ENCODE measurements around the gene GRAMD1B.

GRAMD1B gene

DNA sequence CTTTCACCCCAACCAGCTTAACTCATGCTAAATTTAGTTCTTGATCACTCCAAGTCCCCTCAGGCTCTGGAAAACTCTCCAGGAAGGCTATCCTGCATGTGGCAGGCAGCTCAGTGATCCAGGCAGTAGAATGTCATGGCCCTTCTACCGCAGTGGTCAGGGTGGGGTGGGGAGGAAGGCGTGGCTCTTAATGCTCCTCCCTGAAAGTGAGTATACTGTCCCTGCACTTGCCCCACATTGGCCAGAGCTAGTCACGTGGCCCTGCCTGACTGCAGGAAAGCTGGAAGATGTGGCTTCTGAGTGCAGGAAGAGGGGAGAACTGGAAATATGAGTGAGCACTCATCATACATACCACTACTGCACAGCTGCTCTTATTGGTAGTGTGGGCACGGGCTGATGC is 102.1 kb downstream of the GRAMD1B start:
- DNase-seq (ENCODE audit: low read depth) = no peak

DNA sequence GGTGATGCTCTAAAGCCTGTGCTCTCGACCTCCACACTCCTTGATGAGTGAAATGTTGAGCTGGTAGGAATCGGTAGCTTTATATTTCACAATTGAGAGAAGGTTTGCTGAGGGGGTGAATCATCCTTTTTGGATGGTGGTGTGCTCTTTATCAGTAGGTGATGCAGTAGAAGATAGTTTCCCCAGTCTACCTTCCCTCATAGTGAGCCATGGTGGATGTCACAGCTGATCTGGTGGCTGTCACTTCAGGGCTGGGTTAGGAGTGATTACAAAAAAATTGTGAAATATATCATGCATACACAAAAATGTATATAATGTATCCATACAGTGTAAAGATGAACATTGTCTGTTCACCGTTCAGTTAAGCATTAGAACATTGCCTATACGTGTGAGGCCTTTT is 105.3 kb downstream of the GRAMD1B start:
- no peak for DNase-seq (ENCODE audit: low read depth)

DNA sequence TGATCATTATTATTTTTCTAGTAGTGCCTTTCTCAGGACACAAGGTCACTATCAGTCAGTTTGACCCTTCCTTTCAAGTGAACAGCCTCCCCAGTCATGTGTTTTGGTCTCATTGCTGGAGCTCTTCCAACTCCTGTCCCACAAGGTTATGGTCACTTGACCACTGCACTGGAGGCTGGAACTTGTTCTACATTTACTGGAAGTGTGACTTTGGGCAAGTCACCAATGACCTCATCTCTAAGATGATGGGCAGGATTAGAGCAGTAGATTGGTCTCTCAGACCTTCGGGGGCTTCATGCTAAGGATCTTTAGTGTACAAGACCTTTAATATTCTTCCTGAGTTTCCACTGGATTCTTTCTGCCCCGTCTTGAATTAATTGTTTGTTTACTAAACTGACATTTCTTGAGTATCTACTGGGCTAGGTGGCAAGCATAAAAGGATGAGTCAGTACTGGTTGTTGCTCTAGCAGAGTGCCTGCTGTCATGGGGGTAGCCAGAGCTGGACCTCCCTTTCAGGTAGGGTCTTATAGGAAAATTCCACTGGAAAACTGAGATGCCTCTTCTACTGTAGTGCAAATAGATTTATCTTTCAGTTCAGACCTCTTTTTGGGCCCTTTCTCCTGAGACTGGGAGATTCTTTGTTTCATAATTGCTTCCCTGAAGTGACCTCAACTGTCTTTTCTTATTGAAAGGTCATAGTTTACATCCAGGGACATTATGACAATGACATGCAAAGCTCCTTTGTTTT is 106.8 kb downstream of the GRAMD1B start:
- no peak for DNase-seq (ENCODE audit: low read depth)

DNA sequence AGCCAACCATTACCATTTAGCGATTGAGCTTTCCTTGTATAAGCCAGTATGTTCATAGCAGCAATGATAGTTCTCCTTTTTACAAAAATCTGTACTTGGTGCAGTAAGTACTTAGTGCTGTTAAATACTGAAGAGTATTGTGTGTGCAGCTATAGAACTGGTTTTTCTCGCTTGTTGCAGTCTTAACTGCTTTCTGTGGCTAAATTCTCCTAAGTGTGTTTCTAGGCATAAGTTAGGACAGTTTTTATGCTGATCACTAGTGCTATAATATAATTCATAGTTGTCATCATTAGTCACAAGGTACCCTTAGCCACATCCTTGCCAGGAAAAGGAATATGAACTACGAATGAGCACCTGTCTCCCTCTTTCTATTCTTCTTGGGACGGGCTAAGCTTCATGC is 107.7 kb downstream of the GRAMD1B start:
- DNase-seq (ENCODE audit: low read depth) = no peak

DNA sequence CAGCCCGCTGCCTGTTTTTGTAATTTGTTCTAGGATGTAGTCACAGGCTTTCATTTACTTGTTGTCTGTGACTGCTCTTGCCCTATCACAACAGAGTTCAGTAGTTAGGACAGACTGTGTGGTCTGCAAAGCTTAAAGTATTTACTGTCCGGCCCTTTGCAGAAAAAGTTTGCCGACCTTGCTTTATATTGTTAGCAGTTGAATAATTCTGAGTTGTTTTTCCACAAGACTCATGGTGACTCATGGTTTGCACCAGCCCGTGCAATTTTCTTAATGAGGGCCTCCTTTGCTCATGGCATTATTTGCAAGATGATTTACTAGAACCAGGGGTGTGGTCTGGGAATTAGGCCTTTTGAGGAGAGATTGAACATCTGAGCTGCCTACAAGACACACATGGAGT is 113.7 kb downstream of the GRAMD1B start:
- no peak for DNase-seq (ENCODE audit: low read depth)

DNA sequence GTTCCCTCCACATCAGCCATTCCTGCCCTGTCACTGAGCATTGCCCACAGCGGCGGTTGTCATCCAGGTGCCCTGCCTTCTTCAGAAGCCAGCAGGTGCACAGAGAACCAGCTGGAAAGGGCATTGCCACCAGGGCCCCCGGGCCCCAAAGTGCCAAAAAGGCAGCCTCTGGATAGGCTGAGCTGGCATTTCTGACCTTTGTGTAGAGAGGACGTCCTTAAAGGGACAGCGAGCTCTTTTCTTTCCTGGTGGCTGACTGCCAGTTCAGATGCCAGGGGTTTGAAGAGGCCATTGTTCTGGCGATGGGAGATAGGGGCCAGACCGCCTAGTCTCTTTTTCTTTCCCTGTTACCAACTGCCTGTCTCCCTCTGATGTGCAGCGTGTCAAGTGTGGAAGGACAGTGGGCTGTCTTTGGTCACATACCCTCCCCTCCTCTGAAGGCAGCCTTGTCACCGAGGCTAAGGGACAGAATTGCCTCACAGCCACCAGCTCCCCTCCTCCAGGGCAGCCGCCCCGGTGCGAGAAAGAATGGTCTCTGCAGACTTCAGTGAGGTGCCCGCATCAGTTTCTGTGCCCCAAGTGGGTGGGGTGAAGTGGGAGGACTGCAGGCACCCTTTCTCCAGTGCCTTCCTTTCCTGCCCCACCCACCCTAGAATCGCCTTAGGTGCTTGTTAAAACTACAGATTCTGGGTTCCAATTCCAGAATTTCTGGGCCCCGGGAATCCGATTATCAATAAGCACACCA is 114.7 kb downstream of the GRAMD1B start:
- DNase-seq (ENCODE audit: low read depth) = no peak

DNA sequence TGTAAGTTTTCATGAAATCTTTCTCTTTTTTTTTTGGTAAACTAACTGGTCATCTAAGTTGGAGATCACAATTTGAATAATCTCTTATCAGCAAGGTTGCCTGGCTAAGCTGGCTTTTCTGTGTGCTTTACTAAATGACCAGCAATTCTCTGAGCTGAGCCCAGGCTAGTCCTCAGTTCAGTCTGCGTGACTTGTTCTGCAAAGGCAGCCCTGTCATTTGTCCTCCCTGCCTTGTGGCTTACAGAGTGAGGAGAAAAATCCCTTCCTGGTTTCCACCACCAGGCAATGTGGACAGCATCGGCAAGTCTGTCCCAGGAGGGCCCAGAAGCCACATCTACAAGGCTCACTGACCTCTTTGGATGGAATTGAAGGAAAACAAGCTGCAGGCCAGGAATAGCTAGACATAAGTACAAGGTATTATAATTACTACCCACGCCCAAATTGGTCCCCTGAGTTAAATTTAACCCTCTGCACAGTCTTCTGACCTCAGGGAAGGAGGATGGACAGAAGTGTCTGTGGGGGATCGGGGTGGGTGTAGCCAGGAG is 115.7 kb downstream of the GRAMD1B start:
- no peak for DNase-seq (ENCODE audit: low read depth)

DNA sequence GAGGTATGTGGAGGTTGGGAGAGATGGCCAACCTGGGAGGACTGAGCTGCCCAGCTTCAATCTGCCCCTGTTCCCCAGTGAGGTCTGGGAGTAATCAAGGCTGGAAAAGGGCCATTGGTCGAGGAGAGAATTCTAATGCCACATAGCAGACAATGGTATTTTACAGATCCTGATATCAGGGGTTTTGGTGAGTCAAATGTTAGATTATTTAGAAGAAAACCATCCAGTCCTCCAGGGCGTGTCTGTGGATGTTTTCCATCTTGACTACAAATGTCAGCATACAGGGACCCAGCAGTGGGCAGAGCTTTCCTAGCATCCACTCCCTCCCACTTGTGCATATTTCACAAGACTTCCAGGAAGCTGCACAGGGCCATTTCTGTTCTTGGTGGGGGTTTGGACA is 116.4 kb downstream of the GRAMD1B start:
- DNase-seq (ENCODE audit: low read depth) = no peak

DNA sequence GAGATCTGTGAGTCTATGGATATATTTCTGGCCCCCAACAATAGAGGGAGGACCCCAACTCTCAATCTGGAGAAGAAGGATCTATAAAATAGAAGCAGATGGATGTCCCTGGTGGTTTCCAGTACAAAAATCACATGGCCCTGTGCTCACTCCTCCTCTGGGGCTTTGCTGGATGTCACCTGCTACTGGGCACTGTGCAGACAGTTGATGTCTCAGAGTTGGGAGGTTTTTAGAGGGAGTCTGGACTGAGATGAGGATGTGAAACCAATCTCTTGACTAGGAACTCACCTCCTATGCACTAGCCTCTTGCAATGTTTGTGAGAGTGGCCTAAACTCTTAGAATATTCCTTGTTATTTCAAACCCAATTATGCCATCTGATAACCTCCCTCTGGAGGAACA is 117.1 kb downstream of the GRAMD1B start:
- no peak for DNase-seq (ENCODE audit: low read depth)

DNA sequence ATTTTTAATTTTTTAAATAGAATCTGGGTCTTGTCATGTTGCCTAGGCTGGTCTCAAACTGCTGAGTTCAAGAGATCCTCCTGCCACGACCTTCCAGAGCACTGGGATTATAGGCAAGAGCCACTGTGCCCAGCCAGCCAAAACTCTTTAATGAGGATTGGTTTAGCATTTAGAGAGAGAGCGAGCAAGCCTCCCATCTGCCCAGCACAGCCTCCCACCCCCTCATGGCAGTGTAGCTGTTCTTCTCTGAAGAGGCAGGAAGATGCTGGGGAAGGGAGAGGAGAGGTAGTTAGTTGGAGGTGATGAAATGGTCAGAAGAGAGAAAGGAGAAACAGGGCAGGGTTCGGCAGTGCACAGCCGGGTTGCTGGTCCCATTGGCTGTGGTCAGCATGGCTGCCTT is 118.7 kb downstream of the GRAMD1B start:
- no peak for DNase-seq (ENCODE audit: low read depth)

DNA sequence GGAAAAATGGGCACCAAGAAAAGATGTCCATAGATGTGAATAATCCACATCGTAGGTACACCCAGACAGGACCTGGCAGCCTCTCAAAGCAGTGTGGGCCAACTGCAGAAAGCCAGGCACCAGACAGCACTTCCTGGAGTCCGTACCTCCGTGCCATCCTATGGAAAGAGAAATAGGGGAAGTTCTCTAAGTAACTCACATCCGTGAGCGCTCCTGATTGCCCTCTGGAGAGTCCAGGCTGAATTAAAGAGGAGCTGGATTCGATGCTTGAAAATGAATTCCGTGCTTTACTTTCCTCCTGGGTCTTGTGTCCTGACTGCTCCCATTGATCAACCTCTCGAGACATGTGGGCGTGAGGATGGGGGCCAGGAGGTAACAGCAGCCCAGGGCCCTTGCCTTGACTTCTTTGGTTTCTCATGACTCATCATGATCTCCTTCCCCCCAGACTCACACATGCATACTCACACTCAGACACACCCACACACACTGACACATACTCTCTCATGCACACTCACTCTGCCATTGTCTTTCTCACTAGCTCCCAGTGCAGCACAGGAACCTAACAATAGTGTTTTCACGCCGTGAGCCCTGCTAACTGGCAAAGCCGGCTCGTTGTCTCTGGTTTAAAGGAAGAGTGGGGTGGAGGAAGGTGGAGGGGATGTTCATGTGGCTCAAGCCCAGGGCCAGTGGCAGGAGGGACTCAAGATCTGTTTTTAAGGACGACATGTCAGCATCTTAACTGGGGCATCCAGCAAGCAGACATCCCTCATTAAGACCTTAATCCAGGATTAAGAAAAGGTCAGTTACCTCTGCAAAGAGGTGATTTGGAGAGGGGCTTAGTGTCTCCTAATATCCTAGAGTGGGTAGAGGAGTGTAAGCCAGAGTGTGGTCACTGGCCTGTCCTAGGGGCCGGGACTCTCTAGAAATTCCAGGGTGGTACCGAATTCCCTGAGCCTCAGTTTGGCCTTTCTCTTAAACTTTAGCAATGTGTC is 120.2 kb downstream of the GRAMD1B start:
- DNase-seq (ENCODE audit: low read depth) = no peak

DNA sequence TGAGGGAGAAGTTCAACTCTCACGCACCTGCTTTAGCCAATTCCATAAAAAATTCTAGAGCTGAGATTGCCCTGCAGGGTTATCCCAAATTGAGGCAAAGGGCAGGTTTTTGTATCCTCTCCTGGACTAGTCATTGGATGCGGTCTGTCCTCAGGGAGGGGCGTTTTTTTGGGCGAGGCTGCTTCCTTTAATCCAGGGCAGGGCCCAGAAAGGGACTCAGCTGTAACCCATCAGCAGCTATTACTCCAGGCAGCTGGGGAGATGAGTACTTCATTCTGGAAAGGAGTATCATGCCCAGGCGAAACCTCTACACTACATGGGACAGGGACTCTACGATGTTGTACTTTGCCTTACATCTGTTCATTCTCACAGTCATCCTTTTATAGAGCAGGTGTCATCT is 121.0 kb downstream of the GRAMD1B start:
- no peak for DNase-seq (ENCODE audit: low read depth)

DNA sequence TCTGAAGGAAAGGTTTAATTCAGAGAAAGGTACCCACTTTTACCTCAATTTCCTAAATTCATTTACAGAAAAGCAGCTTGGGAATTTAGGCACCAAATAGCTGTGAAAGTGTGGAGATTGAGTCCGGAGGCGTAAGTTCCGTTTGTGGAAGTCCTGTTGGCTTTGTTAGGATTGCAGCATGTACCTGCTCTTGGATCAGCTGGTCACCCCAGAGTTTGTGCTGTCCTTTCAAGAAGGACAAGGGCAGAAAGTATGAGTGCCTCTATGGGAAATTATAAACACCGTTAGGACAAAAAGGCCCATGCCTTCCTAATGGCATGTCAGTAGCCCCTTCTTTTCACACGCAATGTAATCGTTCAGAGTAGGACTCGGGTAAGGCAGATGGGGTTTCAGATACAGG is 126.6 kb downstream of the GRAMD1B start:
- DNase-seq (ENCODE audit: low read depth) = no peak

DNA sequence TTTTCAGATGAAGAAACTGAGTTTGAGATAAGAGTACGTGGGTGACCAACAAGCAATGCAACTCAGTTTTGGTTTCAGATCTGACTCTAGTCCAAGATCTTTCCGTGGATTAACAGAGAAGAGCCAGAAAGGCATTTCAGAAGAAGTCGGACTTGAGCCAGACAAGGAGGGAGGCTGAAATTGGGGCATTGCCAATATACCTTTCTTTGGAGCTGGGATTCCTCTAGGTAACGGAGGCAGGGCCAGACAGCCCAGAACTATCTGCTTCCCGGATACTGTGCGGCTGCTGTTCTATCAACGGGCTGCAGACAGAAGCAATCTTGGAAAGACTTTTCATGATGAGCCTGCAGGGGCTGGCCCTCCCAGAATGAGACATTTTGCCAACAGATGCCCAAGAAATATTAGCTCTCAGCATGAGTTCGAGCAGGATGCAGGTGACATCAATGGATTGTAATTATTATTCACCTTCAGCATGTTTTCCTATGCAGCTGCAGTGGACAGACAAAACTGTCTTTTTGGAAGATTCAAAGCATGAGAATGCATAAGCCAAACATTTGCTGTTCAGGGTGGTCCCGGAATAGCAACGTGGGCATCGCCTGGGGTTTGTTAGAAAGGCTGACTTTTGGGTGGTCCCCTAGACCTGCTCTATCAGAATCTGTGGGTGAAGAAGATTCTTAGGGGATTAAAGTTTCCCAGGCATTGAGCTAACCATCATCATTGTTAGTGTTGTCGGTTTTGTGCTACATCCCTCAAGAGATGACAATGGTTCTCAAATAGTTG is 128.7 kb downstream of the GRAMD1B start:
- no peak for DNase-seq (ENCODE audit: low read depth)

DNA sequence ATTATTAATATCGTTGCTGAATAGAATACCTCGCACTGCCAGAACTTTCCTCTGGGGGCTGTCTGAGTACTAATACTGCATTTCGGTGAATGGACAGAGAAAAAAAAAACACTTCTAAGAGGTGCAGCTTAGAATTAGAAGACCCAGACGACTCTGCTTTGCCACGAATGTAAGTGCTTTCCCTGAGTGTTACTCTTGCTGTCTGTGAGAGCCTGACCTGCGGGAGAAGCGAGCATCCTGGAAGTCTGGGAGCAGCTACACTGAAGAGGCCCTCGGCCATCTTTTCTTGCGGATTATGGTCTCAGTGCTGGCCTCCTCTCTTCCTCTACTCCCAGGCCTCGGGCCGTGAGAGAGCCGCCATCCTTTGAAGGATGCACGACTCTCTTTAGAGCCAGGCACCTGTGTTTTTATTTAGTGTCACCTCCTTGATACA is 129.5 kb downstream of the GRAMD1B start:
- no peak for DNase-seq (ENCODE audit: low read depth)

DNA sequence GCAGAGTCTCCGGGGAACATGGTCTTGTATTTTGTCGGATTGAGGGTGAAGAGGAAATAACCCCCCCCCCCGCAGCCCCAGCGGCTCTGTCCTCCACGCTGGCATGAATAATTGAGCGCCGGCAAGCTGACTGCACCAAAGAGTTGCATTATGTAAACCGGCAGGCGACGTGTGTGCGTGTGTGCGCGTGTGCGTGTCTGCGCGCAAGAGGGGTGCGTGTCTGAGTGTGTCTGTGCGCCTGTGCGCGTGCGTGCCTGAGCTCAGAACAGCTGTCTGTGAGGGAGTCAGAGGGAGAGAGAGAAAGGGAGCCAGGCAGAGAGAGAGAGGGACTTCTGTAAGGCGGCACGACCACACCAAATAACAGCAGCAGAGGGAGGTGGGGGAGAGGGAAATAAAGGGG is 129.9 kb downstream of the GRAMD1B start:
- DNase-seq (ENCODE audit: low read depth) = no peak

DNA sequence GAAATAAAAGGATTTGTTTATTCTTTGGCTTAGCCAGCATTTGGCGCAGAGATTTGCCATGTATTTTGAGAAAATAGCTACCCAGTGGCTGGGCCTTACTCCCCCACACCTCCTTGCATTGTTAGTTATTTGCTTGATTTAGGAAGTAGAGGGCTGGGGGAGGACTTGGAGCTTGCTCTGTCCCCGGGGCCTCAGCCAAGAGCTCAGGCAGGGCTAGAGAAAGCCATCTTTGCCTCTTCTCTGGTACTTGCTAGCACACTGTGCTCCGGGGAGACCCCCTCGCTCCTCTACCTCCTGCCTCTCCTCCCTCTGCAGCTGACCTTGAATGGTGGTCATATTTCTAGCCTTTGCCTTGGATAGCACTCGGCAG is 131.3 kb downstream of the GRAMD1B start:
- no peak for DNase-seq (ENCODE audit: low read depth)

DNA sequence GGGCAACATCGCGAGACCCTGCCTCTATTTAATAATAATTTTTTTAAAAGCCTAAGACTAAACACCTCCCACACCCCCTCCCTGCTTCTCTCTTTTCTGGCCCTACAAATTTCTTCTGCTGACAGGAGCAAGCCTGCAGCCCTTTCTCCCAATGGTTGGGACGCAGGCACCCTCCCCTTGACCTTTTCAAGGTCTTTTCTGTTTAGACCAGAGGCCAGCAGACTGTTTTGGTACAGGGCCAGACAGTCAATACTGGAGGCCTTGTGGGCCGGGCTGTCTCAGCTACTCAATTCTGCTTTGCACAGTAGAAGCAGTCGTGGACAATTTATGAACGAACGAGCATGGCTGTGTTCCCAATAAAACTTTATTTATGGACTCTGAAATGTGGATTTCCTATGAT is 132.1 kb downstream of the GRAMD1B start:
- no peak for DNase-seq (ENCODE audit: low read depth)

DNA sequence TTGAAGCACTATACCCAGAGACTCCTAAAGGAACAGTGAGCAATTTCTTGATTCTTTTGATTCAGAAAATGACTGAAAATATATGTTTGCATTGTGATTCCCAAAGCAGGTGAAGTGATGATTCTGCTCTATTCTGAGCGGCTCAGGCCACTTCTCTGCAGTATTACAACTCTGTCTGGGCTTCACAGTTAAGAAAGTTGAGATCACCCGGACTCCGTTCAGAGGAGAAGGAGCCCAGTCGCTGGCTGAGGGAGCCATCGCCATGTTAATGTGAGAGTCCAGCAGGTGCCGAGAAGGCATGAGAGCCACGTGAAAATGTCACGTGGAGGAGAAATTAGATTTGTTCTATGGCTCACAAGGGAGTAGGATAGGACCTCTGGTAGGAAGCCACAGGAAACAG is 132.8 kb downstream of the GRAMD1B start:
- no peak for DNase-seq (ENCODE audit: low read depth)

DNA sequence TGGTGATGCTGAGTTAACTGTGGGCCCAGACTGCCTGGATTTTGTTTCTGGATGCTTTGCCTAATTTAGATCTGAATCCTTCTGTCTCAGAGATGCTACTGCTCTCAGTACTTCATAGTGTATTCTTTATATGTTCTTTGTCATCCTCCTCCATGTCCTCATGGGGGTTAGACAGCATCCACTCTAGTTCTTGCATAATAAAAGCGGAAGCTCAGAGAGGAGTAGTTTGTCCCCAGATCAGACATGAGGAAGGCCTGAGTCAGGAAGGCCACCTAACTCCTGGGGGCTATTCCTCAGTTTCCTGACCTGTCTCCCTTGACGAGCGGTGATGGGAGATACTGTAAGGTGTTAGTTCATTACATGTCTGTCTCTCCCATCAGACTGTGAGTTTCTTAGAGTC is 134.2 kb downstream of the GRAMD1B start:
- DNase-seq (ENCODE audit: low read depth) = no peak

DNA sequence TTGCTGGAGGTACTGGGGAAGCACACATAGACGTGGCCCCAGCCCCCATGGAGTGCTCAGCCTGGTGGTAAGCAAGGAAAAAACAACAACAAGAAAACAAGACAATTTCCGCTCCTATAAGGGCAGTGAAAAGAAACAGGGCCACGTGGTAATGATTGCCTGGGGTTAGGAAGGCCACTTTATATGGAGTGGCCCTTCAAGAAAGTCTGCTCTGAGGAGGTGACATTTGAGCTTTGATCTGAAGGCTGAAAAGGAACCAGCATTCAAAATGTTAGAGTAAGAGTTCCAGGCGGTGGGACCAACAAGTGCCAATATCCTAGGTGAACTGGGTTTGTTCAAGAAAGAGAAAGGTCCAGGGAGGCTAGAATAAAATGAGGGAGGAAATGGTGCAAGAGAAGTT is 136.8 kb downstream of the GRAMD1B start:
- DNase-seq (ENCODE audit: low read depth) = no peak

DNA sequence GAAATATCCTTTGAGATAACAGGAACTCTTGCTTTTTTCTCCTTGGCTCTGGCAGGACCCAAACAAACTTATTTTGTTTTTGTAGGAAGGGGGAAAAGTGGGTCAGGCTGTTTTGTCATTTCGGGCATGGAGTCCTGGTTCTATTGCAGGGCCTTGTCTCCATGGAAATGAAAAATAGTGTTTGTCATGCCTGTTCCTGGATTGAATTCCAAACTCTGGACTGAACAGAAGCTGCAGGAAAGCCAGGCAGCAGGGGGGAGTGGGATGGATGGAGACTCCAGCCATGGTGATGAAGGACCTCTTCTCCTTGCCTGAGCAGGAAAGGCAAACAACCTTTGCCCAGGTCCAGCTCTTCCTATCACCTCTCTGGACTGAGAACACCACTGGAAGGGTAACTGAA is 137.4 kb downstream of the GRAMD1B start:
- no peak for DNase-seq (ENCODE audit: low read depth)

Measured in CMK (cell line).